Liver (tissue), 9 donors: ENCODE measurements around the gene WNT4. TPM values are rescaled to one million over a fixed set of nuclear protein-coding genes. Genes with fewer than 3 reads are reported as not detected.

Experiments
- DNase-seq: peaks from one replicate; pipeline ENCODE4 v3.0.0-alpha.2; 2017; ENCODE audit warnings: low spot score
- H3K27ac ChIP-seq, 2 donors: one replicate each; pipeline ENCODE4 v1.7.0; 2013; ENCODE audit warnings: inconsistent platforms in 2 of 2, low read length in 2 of 2, control low read depth in 1 of 2, low read depth in 1 of 2, mild to moderate bottlenecking in 1 of 2
- H3K27me3 ChIP-seq, 4 donors: one replicate each; pipeline versions ENCODE4 v1.6.1 to v1.7.0; 2013; ENCODE audit warnings: low read length in 3 of 4, inconsistent platforms in 1 of 4, mild to moderate bottlenecking in 1 of 4, moderate library complexity in 1 of 4; ENCODE audit not compliant: control insufficient read depth in 4 of 4, insufficient read depth in 4 of 4
- H3K36me3 ChIP-seq, 4 donors: one replicate each; pipeline versions ENCODE4 v1.6.1 to v1.7.0; 2013; ENCODE audit warnings: low read length in 3 of 4, mild to moderate bottlenecking in 3 of 4, low read depth in 1 of 4, moderate library complexity in 1 of 4; ENCODE audit not compliant: control insufficient read depth in 4 of 4, insufficient read depth in 3 of 4
- H3K4me1 ChIP-seq, 4 donors: one replicate each; pipeline versions ENCODE4 v1.6.1 to v1.7.0; 2013; ENCODE audit warnings: low read length in 3 of 4, mild to moderate bottlenecking in 3 of 4, moderate library complexity in 1 of 4; ENCODE audit not compliant: control insufficient read depth in 4 of 4, insufficient read depth in 4 of 4
- H3K4me3 ChIP-seq, 3 donors: one replicate each; pipeline versions ENCODE4 v1.6.1 to v1.7.0; 2013; ENCODE audit warnings: low read length in 3 of 3, control low read depth in 1 of 3, low read depth in 1 of 3, mild to moderate bottlenecking in 1 of 3
- H3K9ac ChIP-seq, 2 donors: one replicate each; pipeline ENCODE4 v1.7.0; 2013; ENCODE audit warnings: low read length in 2 of 2, mild to moderate bottlenecking in 2 of 2, moderate library complexity in 2 of 2, control low read depth in 1 of 2, low read depth in 1 of 2
- H3K9me3 ChIP-seq, 4 donors: one replicate each; pipeline versions ENCODE4 v1.6.1 to v1.7.0; 2013; ENCODE audit warnings: low read length in 3 of 4; ENCODE audit not compliant: control insufficient read depth in 4 of 4
- CTCF ChIP-seq: fragments of 150-350 bp; IDR thresholded peaks from 2 replicates; pipeline ENCODE4 v1.5.1; 2017; ENCODE audit warnings: improper control_type of control experiment, low read depth, low read length; ENCODE audit not compliant: missing input control
- EGR1 ChIP-seq, 2 donors: IDR thresholded peaks; 2 replicates each; pipeline ENCODE4 v1.6.1; 2016 to 2018; ENCODE audit warnings: antibody characterized with exemption in 2 of 2, low read depth in 2 of 2
- FOXA1 ChIP-seq: IDR thresholded peaks from 2 replicates; pipeline ENCODE4 v1.6.1; 2016; ENCODE audit warnings: antibody characterized with exemption
- GABPA ChIP-seq, 2 donors: IDR thresholded peaks in 1 of 2; conservative IDR thresholded peaks in 1 of 2; 2 replicates each; pipeline ENCODE4 v1.6.1; 2016; ENCODE audit warnings: antibody characterized with exemption in 2 of 2, mild to moderate bottlenecking in 1 of 2, moderate library complexity in 1 of 2
- HNF4G ChIP-seq: IDR thresholded peaks from 2 replicates; pipeline ENCODE4 v1.6.1; 2016; ENCODE audit warnings: antibody characterized with exemption
- NR2F2 ChIP-seq: IDR thresholded peaks from 2 replicates; pipeline ENCODE4 v1.6.1; 2016; ENCODE audit warnings: antibody characterized with exemption
- RAD21 ChIP-seq, 2 donors: IDR thresholded peaks; 2 replicates each; pipeline ENCODE4 v1.6.1; 2016; ENCODE audit warnings: antibody characterized with exemption in 2 of 2, mild to moderate bottlenecking in 2 of 2
- REST ChIP-seq: IDR thresholded peaks from 2 replicates; pipeline ENCODE4 v1.6.1; 2016; ENCODE audit warnings: antibody characterized with exemption, mild to moderate bottlenecking
- YY1 ChIP-seq: IDR thresholded peaks from 2 replicates; pipeline ENCODE4 v1.6.1; 2016; ENCODE audit warnings: antibody characterized with exemption, mild to moderate bottlenecking
- WGBS: extraction: QIAGEN DNeasy Blood & Tissue Kit; methylation state at CpG from one replicate; pipeline ENCODE4 v1.1.7; 2013; 5-methylcytosine and 5-hydroxymethylcytosine counted together
- polyA plus RNA-seq, 2 donors: library from polyadenylated mRNA; stranded (reverse) in 1 of 2; unstranded in 1 of 2; fragments of 200-250 nt in 1 of 2; fragments of >200 nt in 1 of 2; fragmentation: Nextera tagmentation in 1 of 2; extraction: Ambion mirVana in 1 of 2; gene quantifications; one replicate each; pipeline versions ENCODE4 v1.2.1 to v1.2.3, GENCODE V29; 2013 to 2015
- total RNA-seq, 2 donors: library from RNA; depleted of rRNA; stranded (reverse); fragments of >200 nt; gene quantifications; one replicate each; pipeline ENCODE4 v1.2.3, GENCODE V29; 2014
- TF ChIP-seq, protein P1 (sequence below): IDR thresholded peaks from 2 replicates; pipeline ENCODE4 v1.6.1; 2016; ENCODE audit warnings: antibody characterized with exemption
- donor health status: healthy.
- donor health status: healthy.
- donor health status: healthy.
- donor health status: healthy.
- donor health status: healthy.

Gene WNT4
- total and polyA plus RNA-seq, 4 donors = under 0.01 to 0.09 TPM; not detected in 2

GRCh38 chr1:22131875-22132486 is 10.9 kb downstream of the WNT4 start:
- H3K4me3 ChIP-seq = no peak overlapping the region
- H3K36me3 ChIP-seq = no peaks in the 10 kb centered on the region
- no peak overlapping the region for H3K27ac ChIP-seq
- peak; percentile 73 for DNase-seq
- no peaks in the 10 kb centered on the region for H3K9me3 ChIP-seq
- 19% methylated on average over 10 of the region's 10 CpGs for WGBS
- H3K9ac ChIP-seq = no peak overlapping the region
- no peaks in the 10 kb centered on the region for H3K27me3 ChIP-seq
- TF ChIP-seq CTCF = peak; percentile 51
- no peak for TF ChIP-seq EGR1 (IDR thresholded peaks at IDR 0.05; ENCODE audit: low read depth in 2 of 2)
- TF ChIP-seq HNF4G = no peak
- no peak for TF ChIP-seq NR2F2
- TF ChIP-seq GABPA (IDR thresholded peaks at IDR 0.05 in 1 of 2, conservative IDR thresholded peaks at IDR 0.05 in 1 of 2) = no peak
- no peak for TF ChIP-seq FOXA1
- peak; percentile 71 to 77 for TF ChIP-seq RAD21 (IDR thresholded peaks at IDR 0.05)
- no peak for TF ChIP-seq YY1
- H3K4me1 ChIP-seq = peaks cover 0 to 9% (median 1%) of the 10 kb centered on the region in 4 donors

DNA sequence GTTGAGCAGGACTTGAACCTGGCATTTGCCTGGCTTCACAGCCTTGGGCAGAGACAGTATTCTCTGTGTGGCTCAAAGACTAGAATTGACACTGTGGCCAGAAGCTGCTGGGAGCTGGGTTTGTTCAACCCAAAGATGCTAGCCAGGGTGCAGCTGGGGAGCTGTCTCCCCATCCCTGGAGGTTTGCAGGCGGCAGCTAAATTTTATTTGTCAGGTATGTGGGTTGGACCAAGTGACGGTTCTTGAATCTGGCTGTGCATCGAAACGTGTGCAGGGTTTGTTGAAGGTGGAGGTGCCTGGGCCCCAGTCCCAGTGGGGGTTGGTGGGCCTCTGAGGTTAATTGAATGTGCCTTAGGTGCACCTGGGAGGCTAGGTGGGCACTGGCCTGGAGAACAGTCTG is 11.8 kb downstream of the WNT4 start:
- Histone ChIP-seq H3K9ac (no peak overlapping the region), H3K9me3 (no peaks in the 10 kb centered on the region), H3K27ac (no peak overlapping the region), H3K27me3 (no peaks in the 10 kb centered on the region), H3K4me3 (no peak overlapping the region), H3K4me1 (peaks cover 0 to 10% (median 1%) of the 10 kb centered on the region in 4 donors), H3K36me3 (no peaks in the 10 kb centered on the region)
- no peak for DNase-seq
- 89% methylated on average over 4 of the region's 4 CpGs for WGBS
- TF ChIP-seq REST = no peak
- TF ChIP-seq YY1 = no peak
- TF ChIP-seq, protein P1, sequence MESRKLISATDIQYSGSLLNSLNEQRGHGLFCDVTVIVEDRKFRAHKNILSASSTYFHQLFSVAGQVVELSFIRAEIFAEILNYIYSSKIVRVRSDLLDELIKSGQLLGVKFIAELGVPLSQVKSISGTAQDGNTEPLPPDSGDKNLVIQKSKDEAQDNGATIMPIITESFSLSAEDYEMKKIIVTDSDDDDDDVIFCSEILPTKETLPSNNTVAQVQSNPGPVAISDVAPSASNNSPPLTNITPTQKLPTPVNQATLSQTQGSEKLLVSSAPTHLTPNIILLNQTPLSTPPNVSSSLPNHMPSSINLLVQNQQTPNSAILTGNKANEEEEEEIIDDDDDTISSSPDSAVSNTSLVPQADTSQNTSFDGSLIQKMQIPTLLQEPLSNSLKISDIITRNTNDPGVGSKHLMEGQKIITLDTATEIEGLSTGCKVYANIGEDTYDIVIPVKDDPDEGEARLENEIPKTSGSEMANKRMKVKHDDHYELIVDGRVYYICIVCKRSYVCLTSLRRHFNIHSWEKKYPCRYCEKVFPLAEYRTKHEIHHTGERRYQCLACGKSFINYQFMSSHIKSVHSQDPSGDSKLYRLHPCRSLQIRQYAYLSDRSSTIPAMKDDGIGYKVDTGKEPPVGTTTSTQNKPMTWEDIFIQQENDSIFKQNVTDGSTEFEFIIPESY = no peak
